CD4-positive, alpha-beta T cell treated with Interleukin-15 for 4 hours (primary cell): ENCODE data around the gene VPS13D.

ENCODE experiments used
- DNase-seq: peaks from one replicate; pipeline ENCODE4 v3.0.0-alpha.2; 2020; ENCODE audit warnings: low spot score

Gene VPS13D

GRCh38 chr1:12229386-12229834 is 420 bp upstream of the VPS13D start:
- no peak for DNase-seq

- no peak for DNase-seq
Measured at GRCh38 chr1:12230549-12231275, 882 bp downstream of the VPS13D start.

- DNase-seq = no peak
Measured at GRCh38 chr1:12231276-12231595, 1.4 kb downstream of the VPS13D start.

- DNase-seq = no peak
Measured at GRCh38 chr1:12232221-12232620, 2.4 kb downstream of the VPS13D start.

GRCh38 chr1:12244078-12244477 is 14.2 kb downstream of the VPS13D start:
- peak; percentile 7 for DNase-seq

- no peak for DNase-seq
Measured at GRCh38 chr1:12244585-12244984, 14.8 kb downstream of the VPS13D start.

GRCh38 chr1:12245116-12245515 is 15.3 kb downstream of the VPS13D start:
- DNase-seq = no peak

- DNase-seq = no peak
Measured at GRCh38 chr1:12245733-12246132, 15.9 kb downstream of the VPS13D start.

GRCh38 chr1:12246584-12246983 is 16.8 kb downstream of the VPS13D start:
- no peak for DNase-seq

- DNase-seq = no peak
Measured at GRCh38 chr1:12249181-12249580, 19.4 kb downstream of the VPS13D start.

GRCh38 chr1:12249748-12250147 is 19.9 kb downstream of the VPS13D start:
- no peak for DNase-seq

- DNase-seq = no peak
Measured at GRCh38 chr1:12251442-12251841, 21.6 kb downstream of the VPS13D start.

- DNase-seq = no peak
Measured at GRCh38 chr1:12255913-12256312, 26.1 kb downstream of the VPS13D start.

- DNase-seq = no peak
Measured at GRCh38 chr1:12258272-12258671, 28.4 kb downstream of the VPS13D start.

GRCh38 chr1:12269351-12269750 is 39.5 kb downstream of the VPS13D start:
- no peak for DNase-seq

- DNase-seq = no peak
Measured at GRCh38 chr1:12271033-12271432, 41.2 kb downstream of the VPS13D start.

- DNase-seq = no peak
Measured at GRCh38 chr1:12272770-12273169, 42.9 kb downstream of the VPS13D start.

- peak; percentile 20 for DNase-seq
Measured at GRCh38 chr1:12275370-12275769, 45.5 kb downstream of the VPS13D start.

GRCh38 chr1:12276225-12276624 is 46.4 kb downstream of the VPS13D start:
- peak; percentile 22 for DNase-seq

- DNase-seq = no peak
Measured at GRCh38 chr1:12279003-12279402, 49.2 kb downstream of the VPS13D start.

- no peak for DNase-seq
Measured at GRCh38 chr1:12279728-12280464, 50.1 kb downstream of the VPS13D start.

GRCh38 chr1:12282142-12282541 is 52.3 kb downstream of the VPS13D start:
- no peak for DNase-seq

- DNase-seq = no peak
Measured at GRCh38 chr1:12284486-12284885, 54.7 kb downstream of the VPS13D start.
